A549 treated with DMSO at 1 μM for 4 hours (cell line): ENCODE results near the gene PTCSC3. TPM values are rescaled to one million over a fixed set of nuclear protein-coding genes. Genes with fewer than 3 reads are reported as not detected.

Experiments used
- total RNA-seq: library from RNA; stranded (reverse); fragments of 200-300 nt; extraction: Qiagen RNA extraction; gene quantifications from 5 replicates; pipeline ENCODE4 v1.2.3, GENCODE V29; 2022; ENCODE audit warnings: low read depth

The PTCSC3 gene
- total RNA-seq: not detected in 5 replicates

GRCh38 chr14:36176524-36176923 is at the start of gene PTCSC3:
Gene PTCSC3, minus strand, starts transcription at chr14:36176722.

Other genes with a start within 250 kb of the PTCSC3 start
- gene MBIP, start 143.9 kb upstream of the PTCSC3 start, total RNA-seq: 14.1 to 19.2 TPM (median 17.2 TPM) in 5 replicates